OCI-M1 (cell line): ENCODE measurements around the gene SEMA3B.
"Not testable (repeated sequence)": the region's sequence is repeated elsewhere in the genome, so short reads cannot be mapped to it uniquely, and the experiment has no call there.

ENCODE experiments used
- DNase-seq: peaks from one replicate; lab custom pipeline; 2025; lab: John Stamatoyannopoulos, UW

SEMA3B gene

GRCh38 chr3:50268703-50269451 lies at the start of gene SEMA3B:
TSS of gene SEMA3B (plus strand) at chr3:50269147. CDS start at chr3:50269241, 94 bp downstream.
- no peak for DNase-seq

GRCh38 chr3:50219285-50219684 lies 49.7 kb upstream of the SEMA3B start:
- DNase-seq: no peak

DNA sequence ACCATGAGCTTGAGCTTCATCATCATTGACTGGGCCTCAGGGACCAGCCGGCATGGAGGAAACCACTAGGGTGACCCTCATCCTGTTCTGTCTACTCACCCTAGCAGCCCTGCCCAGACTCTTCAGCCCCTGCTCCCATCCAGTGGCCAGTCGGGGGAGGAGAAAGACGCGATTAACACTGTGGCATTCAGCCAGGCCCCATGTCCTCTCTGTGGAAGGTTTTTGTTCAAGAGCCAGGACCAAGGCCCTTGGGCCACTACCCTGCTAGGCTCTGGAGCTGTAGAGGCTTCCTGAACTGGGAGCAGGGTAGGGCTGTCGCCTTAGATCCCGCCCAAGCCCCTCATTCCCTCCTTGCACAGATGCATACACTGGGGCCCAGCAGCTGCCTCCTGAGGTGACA lies 48.8 kb upstream of the SEMA3B start:
- no peak for DNase-seq

DNA sequence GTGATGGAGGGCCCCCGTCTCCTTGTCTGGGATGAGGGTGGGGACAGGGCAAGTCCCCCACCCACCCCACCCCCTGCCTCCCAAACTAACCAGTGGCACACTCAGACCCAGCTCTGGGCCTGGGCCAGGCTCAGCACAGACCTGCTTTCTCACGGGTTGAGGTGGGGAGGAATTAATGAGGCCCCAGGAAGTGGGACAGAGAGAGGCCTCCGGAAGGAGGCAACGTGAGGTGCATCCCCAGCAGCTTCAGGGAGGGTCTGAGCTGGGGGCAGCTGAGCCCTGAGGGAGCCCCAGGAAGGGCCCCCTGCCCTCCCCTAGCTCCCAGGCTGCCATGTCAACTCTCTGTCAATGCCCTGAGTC lies 47.9 kb upstream of the SEMA3B start:
- no peak for DNase-seq

GRCh38 chr3:50221411-50222168 lies 47.4 kb upstream of the SEMA3B start:
- DNase-seq: no peak

GRCh38 chr3:50222169-50222528 lies 46.8 kb upstream of the SEMA3B start:
- no peak for DNase-seq

DNA sequence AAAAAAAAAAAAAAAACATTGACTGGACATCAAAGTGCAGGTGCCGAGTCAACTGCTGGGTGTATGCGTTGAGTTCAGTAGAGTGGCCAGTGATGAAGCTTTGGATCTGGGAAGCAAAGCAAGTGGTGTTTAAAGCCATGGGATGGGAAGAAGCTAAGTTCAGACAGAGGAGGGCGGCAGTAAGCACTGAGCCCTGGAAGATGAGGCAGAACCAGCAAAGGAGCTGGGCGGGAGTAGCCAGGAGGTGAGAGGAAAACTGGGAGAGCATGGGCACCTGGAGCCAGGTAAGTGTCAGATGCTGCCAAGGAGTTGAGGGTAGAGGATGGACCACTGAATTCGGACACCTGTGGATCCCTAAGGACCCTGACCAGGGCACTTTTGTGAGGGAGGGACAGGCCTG lies 44.3 kb upstream of the SEMA3B start:
- no peak for DNase-seq

DNA sequence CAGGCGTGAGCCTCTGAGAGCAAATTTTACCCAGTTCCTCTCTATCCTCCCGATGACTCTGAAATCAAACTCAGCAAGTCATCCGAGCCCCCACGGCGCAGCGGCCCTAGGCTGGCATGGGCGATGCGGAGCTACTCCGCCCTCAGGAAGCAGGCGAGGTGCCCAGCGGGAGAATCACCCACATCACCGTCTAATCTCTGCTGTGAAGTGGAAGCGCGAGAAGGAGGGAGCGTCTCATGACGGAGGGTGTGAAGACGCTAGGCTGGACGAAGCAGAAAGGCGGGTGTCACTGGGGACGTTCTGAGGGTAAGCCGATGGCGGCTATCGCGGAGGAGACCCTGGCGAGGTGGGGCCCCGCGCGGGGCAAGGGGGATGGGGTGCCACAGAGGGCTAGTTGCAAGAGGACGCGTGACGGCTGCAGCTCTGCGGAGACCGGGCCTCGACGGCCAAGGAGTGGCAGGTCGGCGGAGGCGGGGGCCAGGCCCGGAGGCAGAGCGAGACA lies 42.0 kb upstream of the SEMA3B start:
- DNase-seq: peak; percentile 38

DNA sequence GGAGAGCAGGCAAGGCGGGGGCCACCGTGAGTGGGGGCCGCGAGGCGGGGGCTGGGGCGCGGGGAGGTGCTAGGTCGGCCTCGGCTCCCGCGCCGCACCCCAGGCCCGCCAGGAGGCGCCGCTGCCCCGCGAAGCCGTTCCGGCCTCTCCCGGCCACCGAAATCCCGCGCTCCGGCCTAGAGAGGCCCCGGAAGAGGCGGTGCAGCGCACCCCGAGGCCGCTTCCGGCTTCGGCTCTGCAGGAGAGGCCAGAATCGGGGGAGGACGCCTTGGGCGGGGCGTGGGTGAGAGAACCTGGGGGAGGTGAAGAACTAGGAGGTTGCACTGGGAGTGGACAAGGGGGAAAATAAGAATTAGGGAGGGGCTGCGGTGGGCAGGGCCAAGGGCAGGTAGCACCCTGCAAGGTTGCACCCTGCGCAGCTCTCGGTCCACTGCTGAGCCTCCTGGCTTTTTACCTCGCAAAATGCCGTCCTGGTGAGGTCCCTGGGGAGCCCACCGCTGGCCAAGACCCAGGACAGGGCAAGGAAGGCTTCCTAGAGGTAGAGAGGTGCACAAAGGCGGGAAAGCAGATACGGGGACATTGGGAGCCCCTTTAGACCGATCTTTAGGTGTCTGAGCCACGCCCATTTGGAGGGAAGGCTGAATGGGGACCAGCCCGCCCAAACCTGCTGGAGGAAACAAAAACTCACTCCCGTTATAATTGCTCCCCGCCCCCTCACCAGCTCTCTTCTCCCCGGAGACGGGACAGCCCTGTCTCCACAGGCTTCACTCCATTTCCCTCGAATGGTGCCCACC lies 41.4 kb upstream of the SEMA3B start:
- DNase-seq: peak; percentile 94

GRCh38 chr3:50228184-50228763 lies 40.7 kb upstream of the SEMA3B start:
- DNase-seq: not testable (repeated sequence)

GRCh38 chr3:50229490-50229889 lies 39.5 kb upstream of the SEMA3B start:
- no peak for DNase-seq

DNA sequence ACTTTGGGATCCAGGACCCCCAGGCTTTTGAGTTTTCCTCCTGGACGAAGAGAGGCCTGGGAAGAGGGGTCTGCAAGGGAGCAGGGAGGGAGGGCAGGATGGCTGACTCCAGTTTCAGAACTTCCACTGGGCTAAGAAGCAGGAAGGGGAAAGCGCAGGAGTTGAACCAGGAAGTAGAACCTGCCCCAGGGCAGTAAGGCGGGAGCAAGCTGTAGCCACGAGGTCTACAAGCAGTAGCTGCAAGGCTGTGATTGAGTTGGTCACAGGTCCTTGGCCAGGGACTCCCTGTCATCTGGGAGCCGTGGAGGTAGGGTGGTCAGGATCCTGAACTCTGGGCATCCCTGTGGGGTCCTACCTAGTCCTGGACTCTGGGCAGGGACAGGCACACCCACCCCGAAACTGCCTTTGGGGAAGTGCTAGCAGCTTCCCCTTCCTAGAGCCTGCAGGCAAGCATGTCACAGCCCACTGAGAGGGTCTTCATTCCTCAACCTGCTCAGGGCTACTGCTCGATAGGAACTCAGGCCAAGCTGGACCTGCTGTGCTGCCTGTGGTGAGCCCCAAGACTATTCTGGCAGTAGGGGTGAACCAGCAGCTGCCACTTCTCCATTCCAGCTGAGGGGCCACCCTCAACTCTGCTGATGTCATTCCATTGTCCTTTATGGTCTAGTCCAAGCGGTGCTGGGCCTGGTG lies 38.7 kb upstream of the SEMA3B start:
- no peak for DNase-seq

- DNase-seq: no peak
Measured at GRCh38 chr3:50230794-50231125, 38.2 kb upstream of the SEMA3B start.

GRCh38 chr3:50231581-50231980 lies 37.4 kb upstream of the SEMA3B start:
- no peak for DNase-seq

DNA sequence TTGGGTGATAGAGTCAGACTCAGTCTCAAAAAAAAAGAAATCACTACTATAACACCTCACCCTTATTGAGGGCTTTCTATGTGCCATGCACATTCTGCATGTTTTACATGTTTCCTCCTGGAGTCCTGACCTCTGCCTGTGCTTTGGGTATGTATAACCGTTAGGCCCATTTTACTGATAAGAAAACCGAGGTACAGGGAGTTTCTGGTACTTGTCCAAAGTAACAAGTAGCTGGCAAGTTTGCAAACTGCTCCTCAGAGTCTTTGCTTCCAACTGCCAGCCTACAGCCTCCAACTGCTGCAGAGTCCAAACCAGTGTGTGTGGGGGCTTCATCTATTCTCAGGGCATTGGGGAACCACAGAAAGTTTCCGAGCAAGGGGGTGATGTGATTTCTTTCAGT lies 36.6 kb upstream of the SEMA3B start:
- DNase-seq: no peak

- no peak for DNase-seq
Measured at GRCh38 chr3:50233176-50233575, 35.8 kb upstream of the SEMA3B start.

DNA sequence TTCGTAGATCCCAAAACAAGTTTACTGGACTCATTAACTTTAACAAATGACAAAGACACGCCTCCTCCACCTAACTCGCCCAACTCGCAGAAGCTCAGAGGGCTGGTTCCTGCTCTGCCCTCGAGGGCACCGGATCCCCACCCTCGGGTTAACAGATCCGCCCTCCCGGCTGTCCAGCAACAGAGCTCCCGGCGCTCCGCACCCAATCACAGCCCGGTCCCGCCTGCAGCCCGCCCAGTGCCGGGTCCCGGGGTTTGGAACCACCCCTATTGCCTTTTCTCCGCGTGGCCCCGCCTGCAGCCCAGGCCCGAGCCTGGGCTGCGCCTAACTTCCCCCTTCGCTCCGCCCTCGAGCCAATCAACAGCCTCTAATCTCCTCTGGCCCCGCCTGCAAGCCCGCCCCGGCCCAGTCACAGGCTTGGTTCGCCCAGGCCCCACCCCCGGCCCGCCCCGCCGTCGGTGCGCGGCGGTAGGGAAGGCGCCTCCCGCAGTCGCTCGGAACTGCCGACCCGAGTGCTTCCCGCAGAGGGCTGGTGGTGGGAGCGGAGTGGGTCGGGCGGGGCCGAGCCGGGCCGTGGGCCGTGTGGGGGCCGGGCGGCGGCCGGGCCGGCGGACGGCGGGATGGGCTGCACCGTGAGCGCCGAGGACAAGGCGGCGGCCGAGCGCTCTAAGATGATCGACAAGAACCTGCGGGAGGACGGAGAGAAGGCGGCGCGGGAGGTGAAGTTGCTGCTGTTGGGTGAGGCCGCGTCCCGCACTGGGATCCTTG lies 33.0 kb upstream of the SEMA3B start, which contains the start of gene GNAI2:
GNAI2 (plus strand) TSS at position 489 of the 768 bp plus-strand sequence; CDS start at position 621, 132 bp downstream.
- DNase-seq: peak; percentile 97

DNA sequence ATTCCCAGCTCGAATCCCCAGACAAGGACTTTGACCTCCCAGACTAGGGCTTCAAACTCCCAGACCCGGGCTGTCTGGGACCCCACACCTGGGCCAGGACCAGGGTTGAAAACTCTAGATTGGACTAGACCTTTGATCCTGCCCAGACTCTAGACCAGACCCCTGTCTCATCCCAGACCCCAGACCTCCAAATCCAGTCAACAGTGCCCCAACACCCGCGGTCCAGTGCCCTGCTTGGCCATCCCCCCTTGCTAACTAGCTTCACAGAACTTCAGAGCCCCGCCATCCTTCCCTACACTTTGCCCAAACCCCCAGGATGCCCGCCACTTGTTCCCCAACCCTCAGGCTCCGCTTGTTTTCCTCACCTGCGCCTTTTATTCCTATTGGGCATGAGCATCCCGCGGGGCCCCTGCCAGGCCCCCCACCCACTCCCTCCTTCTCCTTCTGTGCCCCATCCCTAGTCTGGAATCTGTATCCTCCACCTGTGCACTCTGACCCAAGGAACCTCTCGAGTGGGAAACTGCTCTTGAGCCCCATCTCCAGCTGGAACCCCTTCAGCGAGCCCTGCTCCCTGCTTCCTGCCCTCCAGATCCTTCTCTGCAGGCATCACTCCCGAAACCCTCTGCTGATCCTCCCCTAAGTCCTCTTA lies 32.3 kb upstream of the SEMA3B start:
- no peak for DNase-seq

- peak; percentile 28 for DNase-seq
Measured at GRCh38 chr3:50237133-50237651, 31.8 kb upstream of the SEMA3B start.
